ENCODE data around the gene B3GALNT2. TPM values are rescaled to one million over a fixed set of nuclear protein-coding genes. Genes with fewer than 3 reads are reported as not detected.
"Not testable (repeated sequence)": the region's sequence is repeated elsewhere in the genome, so short reads cannot be mapped to it uniquely, and the experiment has no call there.

B3GALNT2 gene
- 10 to 100 TPM; 14.0 to 14.2 TPM for total RNA-seq

- Mint-ChIP-seq H3K4me1 (peaks cover 26% of the 10 kb centered on the region), H3K9me3 (no peaks in the 10 kb centered on the region), H3K36me3 (ENCODE audit: low read depth) (no peaks in the 10 kb centered on the region), H3K4me3 (peak within 1 kb of the TSS; percentile 94), H3K27ac (peak within 1 kb of the TSS; percentile 98), H3K27me3 (no peaks in the 10 kb centered on the region)
- ChIA-PET POLR2A (interaction anchor here (0.7 to 3.1 kb wide), 14 partner anchors 10 to 1027 kb away, joined by 3 to 21 read pairs (median 5); partner anchors contain the start of genes LYST, RBM34 and TARBP1), CTCF (interaction anchor here (0.6 to 3.1 kb wide), 29 partner anchors 8 to 937 kb away, joined by 3 to 23 read pairs (median 4); no protein-coding TSS in a partner anchor)
- no peak for DNase-seq
These were observed at the start of gene B3GALNT2 for GRCh38 chr1:235504122-235504493. TSS of gene B3GALNT2 (minus strand) at chr1:235504452. CDS start at chr1:235504252, 200 bp downstream.

GRCh38 chr1:235553112-235553551, 48.9 kb upstream of the B3GALNT2 start:
- Mint-ChIP-seq H3K36me3 (ENCODE audit: low read depth) (no peaks in the 10 kb centered on the region), H3K9me3 (no peaks in the 10 kb centered on the region), H3K4me1 (no peaks in the 10 kb centered on the region), H3K27ac (no peak overlapping the region), H3K4me3 (no peak overlapping the region), H3K27me3 (no peaks in the 10 kb centered on the region)
- DNase-seq = no peak
- ChIA-PET CTCF (no interaction called here), POLR2A (no interaction called here)

- no peak overlapping the region for H3K27ac Mint-ChIP-seq
- POLR2A ChIA-PET = no interaction called here
- no peaks in the 10 kb centered on the region for H3K36me3 Mint-ChIP-seq (ENCODE audit: low read depth)
- DNase-seq = no peak
- H3K9me3 Mint-ChIP-seq = no peaks in the 10 kb centered on the region
- CTCF ChIA-PET = no interaction called here
- peaks cover 3% of the 10 kb centered on the region for H3K27me3 Mint-ChIP-seq
- no peak overlapping the region for H3K4me3 Mint-ChIP-seq
- H3K4me1 Mint-ChIP-seq = no peaks in the 10 kb centered on the region
These were observed 48.0 kb upstream of the B3GALNT2 start for GRCh38 chr1:235552146-235552716.

- no peak overlapping the region for H3K27ac Mint-ChIP-seq
- H3K4me3 Mint-ChIP-seq = no peak overlapping the region
- H3K27me3 Mint-ChIP-seq = peaks cover 3% of the 10 kb centered on the region
- CTCF ChIA-PET = no interaction called here
- H3K36me3 Mint-ChIP-seq (ENCODE audit: low read depth) = no peaks in the 10 kb centered on the region
- H3K9me3 Mint-ChIP-seq = no peaks in the 10 kb centered on the region
- DNase-seq = no peak
- H3K4me1 Mint-ChIP-seq = no peaks in the 10 kb centered on the region
- POLR2A ChIA-PET = no interaction called here
These were observed 45.3 kb upstream of the B3GALNT2 start for GRCh38 chr1:235549351-235550139.

- H3K4me1 Mint-ChIP-seq; H3K36me3 Mint-ChIP-seq (ENCODE audit: low read depth); H3K4me3 Mint-ChIP-seq; H3K27me3 Mint-ChIP-seq; H3K9me3 Mint-ChIP-seq; POLR2A ChIA-PET; H3K27ac Mint-ChIP-seq; CTCF ChIA-PET; DNase-seq: not testable (repeated sequence)
These were observed 42.3 kb upstream of the B3GALNT2 start for GRCh38 chr1:235546369-235547155.

GRCh38 chr1:235545292-235545930, 41.2 kb upstream of the B3GALNT2 start:
- H3K36me3 Mint-ChIP-seq (ENCODE audit: low read depth) = no peaks in the 10 kb centered on the region
- H3K9me3 Mint-ChIP-seq = no peaks in the 10 kb centered on the region
- ChIA-PET POLR2A (no interaction called here), CTCF (no interaction called here)
- no peak overlapping the region for H3K27ac Mint-ChIP-seq
- no peak for DNase-seq
- no peak overlapping the region for H3K4me3 Mint-ChIP-seq
- H3K4me1 Mint-ChIP-seq = no peaks in the 10 kb centered on the region
- peaks cover 3% of the 10 kb centered on the region for H3K27me3 Mint-ChIP-seq

GRCh38 chr1:235542845-235543244, 38.6 kb upstream of the B3GALNT2 start:
- H3K36me3 Mint-ChIP-seq (ENCODE audit: low read depth); H3K4me1 Mint-ChIP-seq; H3K27me3 Mint-ChIP-seq; DNase-seq; H3K27ac Mint-ChIP-seq; H3K9me3 Mint-ChIP-seq; CTCF ChIA-PET; POLR2A ChIA-PET; H3K4me3 Mint-ChIP-seq: not testable (repeated sequence)

- no peak for DNase-seq
- no peaks in the 10 kb centered on the region for H3K36me3 Mint-ChIP-seq (ENCODE audit: low read depth)
- no peak overlapping the region for H3K4me3 Mint-ChIP-seq
- H3K9me3 Mint-ChIP-seq = no peaks in the 10 kb centered on the region
- H3K27ac Mint-ChIP-seq = no peak overlapping the region
- ChIA-PET POLR2A (no interaction called here), CTCF (no interaction called here)
- no peaks in the 10 kb centered on the region for H3K27me3 Mint-ChIP-seq
- no peaks in the 10 kb centered on the region for H3K4me1 Mint-ChIP-seq
These were observed 29.4 kb upstream of the B3GALNT2 start for GRCh38 chr1:235533476-235534168.

GRCh38 chr1:235532360-235532759, 28.1 kb upstream of the B3GALNT2 start:
- Mint-ChIP-seq H3K4me3 (no peak overlapping the region), H3K9me3 (no peaks in the 10 kb centered on the region), H3K27me3 (no peaks in the 10 kb centered on the region), H3K27ac (no peak overlapping the region), H3K4me1 (no peaks in the 10 kb centered on the region), H3K36me3 (ENCODE audit: low read depth) (no peaks in the 10 kb centered on the region)
- ChIA-PET CTCF (interaction anchor here (1.1 kb wide), 1 partner anchor 28 kb away, joined by 3 read pairs; no protein-coding TSS in a partner anchor), POLR2A (no interaction called here)
- DNase-seq = no peak

GRCh38 chr1:235527196-235527814, 23.1 kb upstream of the B3GALNT2 start:
- Mint-ChIP-seq H3K27me3 (no peaks in the 10 kb centered on the region), H3K4me1 (no peaks in the 10 kb centered on the region), H3K36me3 (ENCODE audit: low read depth) (no peaks in the 10 kb centered on the region), H3K4me3 (no peak overlapping the region), H3K27ac (no peak overlapping the region), H3K9me3 (no peaks in the 10 kb centered on the region)
- ChIA-PET POLR2A (no interaction called here), CTCF (interaction anchor here (0.9 to 2.0 kb wide), 4 partner anchors 13 to 445 kb away, joined by 3 to 6 read pairs (median 4); partner anchors contain the start of gene B3GALNT2)
- DNase-seq = no peak

GRCh38 chr1:235525314-235525713, 21.1 kb upstream of the B3GALNT2 start:
- no peak for DNase-seq
- Mint-ChIP-seq H3K36me3 (ENCODE audit: low read depth) (no peaks in the 10 kb centered on the region), H3K27ac (no peak overlapping the region), H3K4me1 (no peaks in the 10 kb centered on the region), H3K4me3 (no peak overlapping the region), H3K9me3 (no peaks in the 10 kb centered on the region), H3K27me3 (no peaks in the 10 kb centered on the region)
- POLR2A ChIA-PET = no interaction called here
- CTCF ChIA-PET = no interaction called here

GRCh38 chr1:235516862-235517446, 12.7 kb upstream of the B3GALNT2 start:
- POLR2A ChIA-PET = interaction anchor here (2.2 kb wide), 1 partner anchor 12 kb away, joined by 6 read pairs; the partner anchor contains the start of gene B3GALNT2
- Mint-ChIP-seq H3K9me3 (no peaks in the 10 kb centered on the region), H3K4me3 (no peak overlapping the region), H3K27ac (no peak overlapping the region), H3K27me3 (peaks cover 5% of the 10 kb centered on the region), H3K36me3 (ENCODE audit: low read depth) (no peaks in the 10 kb centered on the region), H3K4me1 (no peaks in the 10 kb centered on the region)
- CTCF ChIA-PET = interaction anchor here (1.7 to 3.4 kb wide), 2 partner anchors 266 to 455 kb away, joined by 4 to 12 read pairs; no protein-coding TSS in a partner anchor
- DNase-seq = no peak
